Spinal cord (tissue), 10 donors: ENCODE measurements around the gene GALNT9. TPM values are rescaled to one million over a fixed set of nuclear protein-coding genes. Genes with fewer than 3 reads are reported as not detected.

Source experiments
- DNase-seq, 6 donors: peaks; one replicate each; pipeline versions ENCODE4 v3.0.0 to v3.0.0-alpha.2; 2013 to 2015; ENCODE audit warnings: low spot score in 6 of 6, low read depth in 4 of 6
- H3K27ac ChIP-seq: one replicate; pipeline ENCODE4 v1.5.1; 2013; ENCODE audit warnings: low read depth, low read length, control low read depth
- H3K27me3 ChIP-seq: one replicate; pipeline ENCODE4 v1.6.1; 2013; ENCODE audit warnings: low read length; ENCODE audit not compliant: control insufficient read depth, insufficient read depth
- H3K36me3 ChIP-seq: one replicate; pipeline ENCODE4 v1.6.1; 2013; ENCODE audit warnings: low read length; ENCODE audit not compliant: control insufficient read depth, insufficient read depth
- H3K4me1 ChIP-seq: one replicate; pipeline ENCODE4 v1.6.1; 2013; ENCODE audit warnings: low read length; ENCODE audit not compliant: control insufficient read depth, insufficient read depth
- H3K4me3 ChIP-seq: one replicate; pipeline ENCODE4 v1.5.1; 2013; ENCODE audit warnings: low read depth, low read length, control low read depth
- H3K9me3 ChIP-seq: one replicate; pipeline ENCODE4 v1.6.1; 2013; ENCODE audit warnings: low read length; ENCODE audit not compliant: control insufficient read depth, insufficient read depth
- WGBS: methylation state at CpG from one replicate; pipeline ENCODE4 v1.1.5; 2013; ENCODE audit warnings: missing lambda C conversion rate; ENCODE audit not compliant: insufficient coverage; 5-methylcytosine and 5-hydroxymethylcytosine counted together
- polyA plus RNA-seq, 2 donors: library from polyadenylated mRNA; unstranded; fragments of 120-200 nt; gene quantifications; one replicate each; pipeline ENCODE4 v1.2.1, GENCODE V29; 2013; ENCODE audit not compliant: insufficient read length in 2 of 2
- total RNA-seq, 2 donors: library from RNA; depleted of rRNA in 1 of 2; stranded (reverse); fragments of 120-200 nt in 1 of 2; fragments of >200 nt in 1 of 2; gene quantifications; one replicate each; pipeline versions ENCODE4 v1.2.3 to v1.2.4, GENCODE V29; 2013 to 2014
- donor health status: healthy.

The GALNT9 gene
- total and polyA plus RNA-seq, 4 donors = 9.5 to 36.0 (median 27.1) TPM

DNA sequence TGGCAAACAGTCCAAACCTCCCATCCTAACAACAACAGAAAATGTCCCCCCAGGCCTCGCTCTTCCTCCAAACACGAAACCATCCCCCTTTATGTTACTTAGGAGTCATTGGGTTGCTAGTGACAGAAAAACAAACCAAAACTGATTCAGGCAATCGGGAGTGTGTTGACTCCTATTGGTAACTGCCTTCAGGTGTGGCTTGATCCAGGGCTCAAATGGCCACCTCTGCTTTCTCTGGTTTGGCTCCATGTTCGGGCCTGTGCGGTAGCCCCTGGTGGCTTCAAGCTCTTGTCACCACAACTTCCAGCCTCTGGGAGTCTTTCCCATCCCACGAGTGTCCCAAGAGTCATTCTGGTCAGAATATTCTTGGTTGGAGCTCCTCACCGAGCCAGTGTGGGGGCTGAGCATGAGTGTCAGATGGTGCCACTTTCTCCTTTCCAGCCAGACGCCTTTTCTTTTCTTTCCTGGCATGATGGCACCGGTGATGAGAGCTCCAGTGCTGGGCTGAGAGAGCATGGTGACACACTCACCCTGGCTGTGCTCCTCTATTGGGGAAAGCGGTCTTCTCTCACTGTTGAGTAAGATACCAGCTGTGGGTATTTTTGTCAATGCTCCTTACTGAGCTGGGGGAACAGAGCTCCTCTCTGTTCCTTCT, 146.6 kb downstream of the GALNT9 start:
- WGBS = 80% methylated on average over 3 of the region's 10 CpGs
- H3K27me3 ChIP-seq = peaks cover 2% of the 10 kb centered on the region
- H3K36me3 ChIP-seq = peaks cover 5% of the 10 kb centered on the region
- peaks cover 6% of the 10 kb centered on the region for H3K4me1 ChIP-seq
- no peak for DNase-seq
- H3K27ac ChIP-seq = no peak overlapping the region
- H3K9me3 ChIP-seq = peaks cover 2% of the 10 kb centered on the region
- no peak overlapping the region for H3K4me3 ChIP-seq

DNA sequence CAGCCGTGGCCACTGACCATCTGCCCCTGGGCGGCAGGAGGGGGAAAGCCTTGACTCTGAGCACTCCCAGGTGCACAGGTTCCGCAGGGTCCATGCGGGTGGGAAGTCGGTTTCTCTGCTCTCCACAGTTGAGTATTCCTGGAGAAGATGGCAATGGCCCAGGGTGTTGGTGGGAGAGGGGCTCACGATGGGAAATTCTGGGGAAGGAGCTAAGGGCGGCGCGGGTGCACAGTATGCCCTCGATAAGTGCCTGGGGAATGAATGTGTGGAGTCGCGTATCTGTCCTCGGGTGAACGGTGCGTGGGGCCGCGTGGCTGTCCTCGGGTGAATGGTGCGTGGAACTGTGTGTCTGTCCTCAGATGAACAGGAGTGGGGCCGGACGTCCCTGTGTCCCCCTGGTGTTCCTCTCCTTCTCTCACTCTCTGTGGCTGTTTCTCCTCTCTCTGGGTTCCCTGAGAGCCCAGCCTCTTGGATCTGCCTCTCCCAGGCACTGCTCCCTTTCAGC, 147.1 kb downstream of the GALNT9 start:
- 94% methylated on average over 21 of the region's 21 CpGs for whole genome bisulfite sequencing
- Histone ChIP-seq H3K4me1 (peaks cover 5% of the 10 kb centered on the region), H3K27ac (no peak overlapping the region), H3K9me3 (peaks cover 2% of the 10 kb centered on the region), H3K4me3 (no peak overlapping the region), H3K27me3 (peaks cover 2% of the 10 kb centered on the region), H3K36me3 (peaks cover 4% of the 10 kb centered on the region)
- no peak for DNase-seq

DNA sequence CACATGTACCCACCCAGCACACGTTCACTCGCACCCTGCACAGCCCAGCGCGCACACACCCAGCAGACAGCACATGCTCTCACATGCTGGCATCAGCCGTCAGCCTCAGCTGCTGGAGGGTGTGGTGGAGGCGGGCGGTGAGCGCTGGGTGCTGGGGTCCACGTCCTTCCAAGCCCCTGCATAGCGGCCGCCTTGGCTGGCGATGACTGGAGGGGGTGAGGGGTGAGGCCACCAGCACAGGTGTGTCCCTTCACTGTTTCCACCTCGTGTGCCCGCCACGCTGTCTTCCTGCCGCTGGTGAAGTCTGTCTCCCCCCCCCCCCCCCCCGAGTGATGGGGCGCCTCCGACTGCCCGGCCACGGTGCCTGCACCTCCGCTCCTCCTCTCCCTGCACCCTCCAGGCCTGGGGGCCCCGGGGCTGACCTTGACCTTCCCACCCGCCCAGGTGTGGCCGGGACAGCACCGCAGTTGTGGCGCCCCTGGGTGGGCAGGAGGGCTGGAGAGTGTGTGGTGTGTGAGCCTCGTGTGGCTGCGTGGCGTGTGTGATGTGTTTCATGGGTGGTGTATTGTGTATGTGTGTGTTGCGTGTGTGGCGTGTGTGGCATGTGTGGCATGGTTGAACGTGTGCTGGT, 147.7 kb downstream of the GALNT9 start:
- H3K27me3 ChIP-seq = peaks cover 2% of the 10 kb centered on the region
- no peak overlapping the region for H3K4me3 ChIP-seq
- no peak for DNase-seq
- no peak overlapping the region for H3K27ac ChIP-seq
- no peaks in the 10 kb centered on the region for H3K36me3 ChIP-seq
- peaks cover 2% of the 10 kb centered on the region for H3K9me3 ChIP-seq
- 90% methylated on average over 14 of the region's 33 CpGs for WGBS
- H3K4me1 ChIP-seq = peaks cover 5% of the 10 kb centered on the region

DNA sequence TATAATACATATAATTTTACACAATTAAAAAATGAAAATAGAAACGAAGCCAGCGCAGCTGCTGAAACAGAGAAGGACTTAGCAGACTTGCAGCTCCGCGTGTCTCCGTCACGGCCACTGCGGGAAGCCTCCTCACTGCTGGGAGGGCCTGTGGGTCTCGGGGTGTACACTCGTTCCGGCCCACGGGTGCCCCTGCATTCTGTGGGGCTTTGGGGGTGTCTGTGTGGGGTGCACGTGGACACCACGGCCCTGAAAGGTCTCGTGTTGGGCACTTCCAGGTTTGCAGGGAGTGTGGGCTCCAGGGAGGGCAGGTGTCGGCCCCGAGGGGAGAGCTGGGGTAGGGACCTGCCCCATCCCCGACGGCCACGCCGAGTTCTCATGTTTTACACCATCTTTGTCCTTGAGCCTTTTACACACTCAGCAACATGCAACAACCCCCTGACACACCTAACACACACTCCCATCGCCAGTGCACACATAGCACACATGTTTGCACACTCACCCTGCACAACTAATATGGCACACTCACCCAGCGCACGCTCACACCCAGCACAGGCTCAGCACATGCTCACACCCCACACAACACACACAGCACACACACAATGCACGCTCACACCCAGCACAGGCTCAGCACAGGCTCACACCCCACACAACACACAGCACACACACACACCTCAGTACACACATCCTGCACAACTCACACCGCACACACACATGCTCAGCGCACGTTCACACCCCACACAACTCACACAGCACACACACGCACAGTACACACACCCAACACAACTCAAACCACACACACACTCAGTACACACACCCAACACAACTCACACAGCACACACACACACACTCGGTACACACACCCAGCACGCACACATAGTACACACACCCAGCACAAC, 148.5 kb downstream of the GALNT9 start:
- no peak for DNase-seq
- no peaks in the 10 kb centered on the region for H3K36me3 ChIP-seq
- H3K27ac ChIP-seq = no peak overlapping the region
- peaks cover 5% of the 10 kb centered on the region for H3K4me1 ChIP-seq
- no peak overlapping the region for H3K4me3 ChIP-seq
- whole genome bisulfite sequencing = 83% methylated on average over 29 of the region's 30 CpGs
- peaks cover 1% of the 10 kb centered on the region for H3K27me3 ChIP-seq
- H3K9me3 ChIP-seq = peaks cover 2% of the 10 kb centered on the region

DNA sequence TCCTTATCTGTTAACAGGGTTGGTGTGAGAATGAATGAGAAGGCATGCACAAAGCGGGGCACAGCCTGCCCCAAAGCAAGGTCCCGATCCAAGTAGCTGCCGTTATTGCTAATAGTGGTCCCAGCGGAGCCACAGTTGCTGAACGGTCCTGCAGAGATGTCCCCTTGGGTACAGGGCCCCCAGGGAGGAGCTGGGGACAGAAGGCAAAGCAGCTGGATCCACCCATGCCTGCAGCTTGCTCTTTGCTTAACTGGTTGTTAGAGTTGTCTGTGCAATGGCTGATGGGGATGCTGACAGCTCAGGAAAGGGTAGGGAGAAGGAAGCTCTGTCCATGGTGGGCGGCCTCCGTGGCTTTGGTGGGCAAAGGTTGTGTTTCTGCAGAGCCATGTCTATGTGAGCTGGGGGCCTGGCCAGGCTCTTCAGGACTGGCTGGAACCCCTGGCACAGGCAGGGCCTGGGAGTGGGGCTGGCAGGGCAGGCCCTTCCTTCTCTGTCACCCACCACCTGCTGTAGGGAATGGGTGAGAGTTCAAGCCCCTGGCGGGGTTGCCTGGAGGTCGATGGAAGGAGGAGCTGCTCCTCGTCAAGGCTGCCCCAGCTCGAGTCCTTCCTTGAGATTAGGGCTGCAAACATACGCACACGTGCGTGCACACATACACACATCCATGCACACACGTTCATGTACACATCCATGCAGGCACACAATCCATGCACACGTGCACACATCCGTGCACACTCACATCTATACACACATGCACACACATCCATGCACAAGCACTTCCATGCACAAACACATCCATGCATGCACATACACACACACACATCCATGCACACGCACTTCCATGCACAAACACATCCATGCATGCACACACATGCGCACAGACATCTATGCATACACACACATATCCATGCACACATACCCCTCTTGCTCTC, 149.7 kb downstream of the GALNT9 start:
- Histone ChIP-seq H3K27ac (no peak overlapping the region), H3K27me3 (no peaks in the 10 kb centered on the region), H3K9me3 (peaks cover 2% of the 10 kb centered on the region), H3K4me1 (peaks cover 5% of the 10 kb centered on the region), H3K4me3 (no peak overlapping the region), H3K36me3 (no peaks in the 10 kb centered on the region)
- no peak for DNase-seq
- 83% methylated on average over 17 of the region's 19 CpGs for WGBS

DNA sequence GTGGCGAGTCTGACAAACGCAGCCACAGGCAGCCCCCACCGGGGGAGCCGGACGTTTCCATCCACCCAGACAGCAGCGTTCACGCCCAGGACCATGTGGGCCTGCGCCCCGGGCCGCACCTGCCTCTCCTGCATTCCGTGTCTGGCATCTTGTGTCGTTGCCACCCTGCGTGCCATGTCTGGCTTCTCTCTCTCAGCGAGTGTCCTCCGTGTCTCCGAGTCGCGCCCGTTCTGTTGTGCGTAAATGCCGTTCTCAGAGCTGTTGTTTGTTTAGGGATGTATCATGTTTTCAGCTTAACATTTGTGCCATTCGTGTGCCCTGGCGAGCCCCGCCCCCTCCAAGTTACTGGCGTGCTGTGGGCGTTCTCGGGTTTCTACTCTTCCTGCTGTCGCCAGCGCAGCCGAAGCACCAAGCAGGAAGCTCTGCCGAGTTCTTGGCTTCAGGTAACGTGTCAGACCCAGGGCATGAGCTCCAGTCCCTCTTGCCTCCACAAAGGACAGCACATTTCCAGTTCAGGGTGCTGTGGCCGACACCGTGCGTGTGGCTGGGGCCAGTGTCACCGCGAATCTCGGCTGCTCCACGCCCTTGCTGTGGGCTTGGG, 150.5 kb downstream of the GALNT9 start:
- no peak overlapping the region for H3K27ac ChIP-seq
- peaks cover 2% of the 10 kb centered on the region for H3K27me3 ChIP-seq
- peaks cover 5% of the 10 kb centered on the region for H3K4me1 ChIP-seq
- no peaks in the 10 kb centered on the region for H3K36me3 ChIP-seq
- no peak overlapping the region for H3K4me3 ChIP-seq
- H3K9me3 ChIP-seq = no peaks in the 10 kb centered on the region
- WGBS = 46% methylated on average over 30 of the region's 39 CpGs
- no peak for DNase-seq

DNA sequence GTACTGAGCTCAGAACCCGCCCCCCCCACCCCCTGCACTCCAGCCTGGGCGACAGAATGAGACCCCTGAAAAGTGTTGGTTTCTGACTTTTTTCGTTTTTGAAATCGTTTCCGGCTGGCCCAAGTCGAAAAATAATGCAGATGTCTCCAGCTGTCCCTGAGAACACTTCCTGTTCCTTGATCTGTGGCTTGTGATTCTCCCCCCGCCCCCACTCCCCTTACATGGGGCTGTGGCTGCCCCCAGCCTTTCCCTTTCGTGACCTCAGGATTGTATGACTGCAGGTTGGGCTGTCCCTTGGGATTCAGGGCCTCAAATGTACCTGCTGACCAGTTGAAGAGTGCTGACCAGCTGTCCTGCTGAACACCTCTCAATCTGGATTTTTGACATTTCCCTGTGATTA, 151.1 kb downstream of the GALNT9 start:
- H3K9me3 ChIP-seq = no peaks in the 10 kb centered on the region
- DNase-seq = no peak
- peaks cover 2% of the 10 kb centered on the region for H3K27me3 ChIP-seq
- H3K4me1 ChIP-seq = peaks cover 5% of the 10 kb centered on the region
- H3K4me3 ChIP-seq = no peak overlapping the region
- no peaks in the 10 kb centered on the region for H3K36me3 ChIP-seq
- no peak overlapping the region for H3K27ac ChIP-seq
- WGBS = 75% methylated on average over 6 of the region's 8 CpGs

DNA sequence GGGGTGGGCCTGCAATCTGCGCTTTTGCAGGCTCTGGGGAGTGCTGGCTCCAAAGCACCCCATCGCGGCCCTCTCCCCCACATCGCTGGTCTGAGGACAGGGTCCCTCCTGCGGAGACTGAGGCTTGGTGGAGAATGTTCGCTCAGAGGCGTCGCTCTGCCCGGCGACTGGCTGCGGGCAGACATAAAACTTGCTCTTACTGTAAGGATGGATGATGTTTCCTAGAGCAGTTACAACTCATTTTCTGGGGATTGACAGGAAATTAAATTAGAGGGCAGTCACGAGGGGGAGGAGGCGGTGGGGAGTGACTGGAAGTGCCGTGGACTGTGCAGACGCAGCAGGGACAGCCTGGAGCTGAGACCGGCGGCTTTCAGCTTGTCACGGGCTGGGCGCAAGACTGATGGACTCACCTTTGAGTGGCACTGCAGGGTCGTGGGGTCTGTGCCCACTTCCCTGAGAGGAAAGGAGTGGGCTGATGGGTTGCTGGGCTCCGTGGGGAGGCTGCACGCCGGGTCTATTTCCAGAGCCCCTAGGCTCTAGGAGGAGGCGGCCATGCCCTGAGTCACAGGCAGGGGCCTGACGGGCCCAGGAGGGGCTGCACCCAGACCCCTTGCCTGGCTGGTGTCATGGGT, 152.4 kb downstream of the GALNT9 start:
- H3K4me1 ChIP-seq = peaks cover 5% of the 10 kb centered on the region
- H3K4me3 ChIP-seq = no peak overlapping the region
- peak in 1 of 6 donors; percentile 18 for DNase-seq
- 75% methylated on average over 24 of the region's 25 CpGs for WGBS
- H3K27ac ChIP-seq = no peak overlapping the region
- no peaks in the 10 kb centered on the region for H3K36me3 ChIP-seq
- peaks cover 2% of the 10 kb centered on the region for H3K27me3 ChIP-seq
- no peaks in the 10 kb centered on the region for H3K9me3 ChIP-seq
